A549 (cell line): ENCODE results near the gene CERS5. TPM values are rescaled to one million over a fixed set of nuclear protein-coding genes. Genes with fewer than 3 reads are reported as not detected.

Experiments
- ATAC-seq, 2 experiments: fragments of 200-7000 bp in 1 of 2; fragments of >200 bp in 1 of 2; cut with Nextera tagmentation in 1 of 2; cut with Tn5 transposase in 1 of 2; 3 replicates each; pipeline versions ENCODE4 v1.8.0 to v1.9.1; 2018 to 2020; ENCODE audit warnings: mild to moderate bottlenecking in 1 of 2, moderate library complexity in 1 of 2
- CTCF ChIA-PET: fragments of 300-600 bp; sonication (Branson Sonifier 250); formaldehyde crosslinking; extraction: SDS; loops from one replicate; lab custom pipeline; 2021; ENCODE audit warnings: antibody characterized with exemption, inconsistent platforms; lab: Yijun Ruan, JAX
- POLR2A ChIA-PET: fragments of 350-600 bp; formaldehyde crosslinking; extraction: SDS; loops from one replicate; lab custom pipeline; 2021; ENCODE audit warnings: antibody characterized with exemption, inconsistent platforms; lab: Yijun Ruan, JAX
- DNase-seq, 2 experiments: peaks; one replicate each; pipeline versions ENCODE4 v3.0.0 to v3.0.0-alpha.2; 2011 to 2016; ENCODE audit warnings: low read depth in 1 of 2, low spot score in 1 of 2
- FAIRE-seq: peaks from 2 replicates; lab custom pipeline; 2011; peaks lifted over from hg19 to GRCh38; lab: Jason Lieb, UNC
- H3K27ac ChIP-seq, 2 experiments: fragments of >200 bp; sonication (Bioruptor Twin); formaldehyde crosslinking; 3 replicates each; pipeline ENCODE4 v1.5.1; 2016 to 2017
- H3K4me1 ChIP-seq: fragments of >200 bp; sonication (Bioruptor Twin); formaldehyde crosslinking; 3 replicates; pipeline ENCODE4 v1.6.1; 2016
- H3K4me2 ChIP-seq: fragments of >200 bp; sonication (Bioruptor Twin); formaldehyde crosslinking; 3 replicates; pipeline ENCODE4 v1.6.1; 2016
- H3K4me3 ChIP-seq: fragments of >200 bp; sonication (Bioruptor Twin); formaldehyde crosslinking; 3 replicates; pipeline ENCODE4 v1.5.1; 2016
- H3K9me3 ChIP-seq: fragments of >200 bp; sonication (Bioruptor Twin); formaldehyde crosslinking; 3 replicates; pipeline ENCODE4 v1.6.1; 2016
- ATOH8 ChIP-seq: fragments of 250-450 bp; sonication (Bioruptor Pico); IDR thresholded peaks from 2 replicates; pipeline ENCODE4 v1.5.0; 2020; ENCODE audit warnings: low read depth, mild to moderate bottlenecking, moderate library complexity
- CHD2 ChIP-seq: fragments of 150-350 bp; IDR thresholded peaks from 2 replicates; pipeline ENCODE4 v1.6.1; 2014; ENCODE audit warnings: low read length; ENCODE audit not compliant: partially characterized antibody
- CHD4 ChIP-seq: fragments of 200-600 bp; sonication (generic); IDR thresholded peaks from 2 replicates; pipeline ENCODE4 v1.6.1; 2016; ENCODE audit warnings: antibody characterized with exemption, mild to moderate bottlenecking, borderline replicate concordance
- EHMT2 ChIP-seq: fragments of 200-600 bp; sonication (generic); IDR thresholded peaks from 2 replicates; pipeline ENCODE4 v1.6.1; 2016; ENCODE audit warnings: antibody characterized with exemption, low read depth, mild to moderate bottlenecking, moderate library complexity
- ESRRA ChIP-seq: fragments of 150-350 bp; IDR thresholded peaks from 2 replicates; pipeline ENCODE4 v1.6.1; 2014; ENCODE audit warnings: mild to moderate bottlenecking, low read length, borderline replicate concordance
- GATA3 ChIP-seq: IDR thresholded peaks from 2 replicates; pipeline ENCODE4 v1.6.1; 2012; ENCODE audit warnings: borderline replicate concordance
- HEYL ChIP-seq: fragments of 250-450 bp; sonication (Bioruptor Pico); IDR thresholded peaks from 2 replicates; pipeline ENCODE4 v1.8.0; 2021; ENCODE audit warnings: mild to moderate bottlenecking, moderate library complexity
- HOXB13 ChIP-seq: fragments of 250-450 bp; sonication (Bioruptor Pico); IDR thresholded peaks from 2 replicates; pipeline ENCODE4 v1.5.0; 2020; ENCODE audit warnings: low read depth, mild to moderate bottlenecking, moderate library complexity
- MAFK ChIP-seq: fragments of 450-650 bp; IDR thresholded peaks from 2 replicates; pipeline ENCODE4 v1.6.1; 2014; ENCODE audit not compliant: partially characterized antibody
- MAZ ChIP-seq: fragments of 150-350 bp; IDR thresholded peaks from 2 replicates; pipeline ENCODE4 v1.6.1; 2014; ENCODE audit warnings: antibody characterized with exemption, low read depth, low read length, borderline replicate concordance
- NFE2L2 ChIP-seq: fragments of 150-350 bp; conservative IDR thresholded peaks from 2 replicates; pipeline ENCODE4 v1.6.1; 2014; ENCODE audit warnings: low read length
- NR3C1 ChIP-seq: fragments of >200 bp; sonication (Bioruptor Twin); formaldehyde crosslinking; IDR thresholded peaks from 3 replicates; pipeline ENCODE4 v1.6.1; 2017
- PHF8 ChIP-seq: fragments of 200-600 bp; sonication (generic); IDR thresholded peaks from 2 replicates; pipeline ENCODE4 v1.6.1; 2016; ENCODE audit warnings: low read depth, mild to moderate bottlenecking, antibody characterized with exemption, moderate library complexity, borderline replicate concordance
- POLR2A ChIP-seq: IDR thresholded peaks from 2 replicates; pipeline ENCODE4 v1.6.1; 2012; ENCODE audit warnings: mild to moderate bottlenecking, low read length
- POLR2AphosphoS2 ChIP-seq: conservative IDR thresholded peaks from 2 replicates; pipeline ENCODE4 v1.6.1; 2012; ENCODE audit warnings: low read length, improper control_type of control experiment, inconsistent platforms
- RAD21 ChIP-seq, 2 experiments: fragments of >200 bp in 1 of 2; sonication (Bioruptor Twin) in 1 of 2; formaldehyde crosslinking in 1 of 2; IDR thresholded peaks in 1 of 2; conservative IDR thresholded peaks in 1 of 2; 2 replicates in 1 of 2; 3 replicates in 1 of 2; pipeline ENCODE4 v1.6.1; 2012 to 2018; ENCODE audit warnings: inconsistent platforms in 1 of 2
- SMC3 ChIP-seq: fragments of >200 bp; sonication (Bioruptor Twin); formaldehyde crosslinking; IDR thresholded peaks from 3 replicates; pipeline ENCODE4 v1.6.1; 2018; ENCODE audit warnings: inconsistent platforms
- ZC3H11A ChIP-seq: fragments of 450-650 bp; IDR thresholded peaks from 2 replicates; pipeline ENCODE4 v1.6.1; 2014; ENCODE audit warnings: antibody characterized with exemption, mild to moderate bottlenecking
- ZFP36 ChIP-seq: fragments of 450-650 bp; IDR thresholded peaks from 2 replicates; pipeline ENCODE4 v1.6.1; 2014; ENCODE audit warnings: borderline replicate concordance; ENCODE audit not compliant: partially characterized antibody
- WGBS: methylation state at CpG from one replicate; pipeline ENCODE4 v1.1.6; 2017; ENCODE audit errors: missing lambda C conversion rate; 5-methylcytosine and 5-hydroxymethylcytosine counted together
- polyA plus RNA-seq, 4 experiments: library from polyadenylated mRNA; depleted of rRNA in 3 of 4; stranded (reverse); fragments of >200 nt; fragmentation: RNase III in 1 of 4; extraction: RNeasy Plus Mini Kit Qiagen cat#74134 plus additional on column Dnase treatment in 1 of 4; gene quantifications; 2 replicates in 3 of 4; 3 replicates in 1 of 4; pipeline ENCODE4 v1.2.3, GENCODE V29; 2011 to 2017
- TF ChIP-seq, protein P1 (sequence below): fragments of 250-450 bp; sonication (Bioruptor Pico); IDR thresholded peaks from 2 replicates; pipeline ENCODE4 v1.5.0; 2021; ENCODE audit warnings: mild to moderate bottlenecking, moderate library complexity, borderline replicate concordance

Gene CERS5
- polyA plus RNA-seq, 2 of the 4 experiments (the other 2 are of a cell fraction) = 16.7 to 56.3 TPM

GRCh38 chr12:50147281-50147680 is 19.9 kb downstream of the CERS5 start:
- WGBS = 95% methylated on average over 4 of the region's 4 CpGs
- CTCF ChIA-PET = interaction anchor here (0.6 to 3.2 kb wide), 6 partner anchors 10 to 912 kb away, joined by 3 to 24 read pairs (median 4); partner anchors contain the start of gene COX14
- TF ChIP-seq ZFP36 (no peak), MAFK (peak; percentile 96), PHF8 (no peak), EHMT2 (no peak)
- TF ChIP-seq, all 56 proteins: peak for 1
- POLR2A ChIA-PET = interaction anchor here (0.5 kb wide), 1 partner anchor 24 kb away, joined by 3 read pairs; no protein-coding TSS in a partner anchor
- no peak for FAIRE-seq
- no peak overlapping the region for H3K4me3 ChIP-seq
- no peak overlapping the region for H3K27ac ChIP-seq
- no peaks in the 10 kb centered on the region for H3K4me1 ChIP-seq
- no peak for DNase-seq
- ATAC-seq = no peak
- H3K4me2 ChIP-seq = no peak overlapping the region
- H3K9me3 ChIP-seq = no peaks in the 10 kb centered on the region

- FAIRE-seq (no peak), ATAC-seq (no peak), DNase-seq (no peak)
- POLR2A ChIA-PET = interaction anchor here (1.1 kb wide), 1 partner anchor 22 kb away, joined by 4 read pairs; the partner anchor contains the start of gene CERS5
- WGBS = 91% methylated on average over 2 of the region's 2 CpGs
- CTCF ChIA-PET = interaction anchor here (1.1 to 3.2 kb wide), 2 partner anchors 34 to 57 kb away, joined by 3 to 24 read pairs; partner anchors contain the start of gene COX14
- Histone ChIP-seq H3K4me1 (no peaks in the 10 kb centered on the region), H3K4me3 (no peak overlapping the region), H3K9me3 (no peaks in the 10 kb centered on the region), H3K27ac (no peak overlapping the region), H3K4me2 (no peak overlapping the region)
- no peak for TF ChIP-seq MAZ
- no peak for TF ChIP-seq CHD2
- TF ChIP-seq POLR2A = no peak
- no peak for TF ChIP-seq ZC3H11A
- TF ChIP-seq GATA3 = no peak
- no peak for TF ChIP-seq NR3C1
Observed at GRCh38 chr12:50145439-50145838, 21.7 kb downstream of the CERS5 start.

DNA sequence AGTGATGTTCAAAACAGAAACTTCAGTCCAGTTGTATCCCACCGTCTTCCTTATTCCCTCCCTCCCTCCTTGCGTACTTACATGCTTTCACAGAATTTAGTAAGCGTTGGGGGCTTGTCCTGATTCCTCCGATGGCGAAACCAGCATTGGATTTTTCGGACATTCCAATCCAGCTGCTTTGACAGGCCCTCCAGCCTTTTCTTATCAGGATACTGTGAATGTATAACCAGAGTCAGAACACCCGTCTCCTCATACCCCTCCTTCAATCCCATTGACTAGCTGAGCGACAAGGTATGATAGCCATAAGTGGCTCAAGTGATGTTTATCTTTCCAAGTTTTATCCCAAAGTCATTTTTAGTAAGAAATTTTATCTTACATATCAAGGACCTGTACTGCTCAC is 24.2 kb downstream of the CERS5 start:
- ChIA-PET POLR2A (no interaction called here), CTCF (interaction anchor here (0.7 to 1.7 kb wide), 3 partner anchors 59 to 176 kb away, joined by 3 read pairs; no protein-coding TSS in a partner anchor)
- Histone ChIP-seq H3K4me1 (no peaks in the 10 kb centered on the region), H3K4me3 (no peak overlapping the region), H3K4me2 (no peak overlapping the region), H3K27ac (no peak overlapping the region), H3K9me3 (no peaks in the 10 kb centered on the region)
- DNase-seq = no peak
- 78% methylated on average over 8 of the region's 8 CpGs for WGBS
- ATAC-seq = no peak
- FAIRE-seq = no peak
- TF ChIP-seq EHMT2 = no peak
- TF ChIP-seq HOXB13 (CRISPR knock-in tag) = no peak
- TF ChIP-seq CHD4 = no peak
- no peak for TF ChIP-seq SMC3
- TF ChIP-seq POLR2AphosphoS2 = no peak
- TF ChIP-seq, protein P1, sequence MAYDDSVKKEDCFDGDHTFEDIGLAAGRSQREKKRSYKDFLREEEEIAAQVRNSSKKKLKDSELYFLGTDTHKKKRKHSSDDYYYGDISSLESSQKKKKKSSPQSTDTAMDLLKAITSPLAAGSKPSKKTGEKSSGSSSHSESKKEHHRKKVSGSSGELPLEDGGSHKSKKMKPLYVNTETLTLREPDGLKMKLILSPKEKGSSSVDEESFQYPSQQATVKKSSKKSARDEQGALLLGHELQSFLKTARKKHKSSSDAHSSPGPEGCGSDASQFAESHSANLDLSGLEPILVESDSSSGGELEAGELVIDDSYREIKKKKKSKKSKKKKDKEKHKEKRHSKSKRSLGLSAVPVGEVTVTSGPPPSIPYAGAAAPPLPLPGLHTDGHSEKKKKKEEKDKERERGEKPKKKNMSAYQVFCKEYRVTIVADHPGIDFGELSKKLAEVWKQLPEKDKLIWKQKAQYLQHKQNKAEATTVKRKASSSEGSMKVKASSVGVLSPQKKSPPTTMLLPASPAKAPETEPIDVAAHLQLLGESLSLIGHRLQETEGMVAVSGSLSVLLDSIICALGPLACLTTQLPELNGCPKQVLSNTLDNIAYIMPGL (CRISPR knock-in tag) = no peak
- TF ChIP-seq ESRRA = no peak
- TF ChIP-seq HEYL (CRISPR knock-in tag) = no peak
- no peak for TF ChIP-seq NFE2L2
- no peak for TF ChIP-seq ATOH8 (CRISPR knock-in tag)
- no peak for TF ChIP-seq RAD21 (conservative IDR thresholded peaks at IDR 0.05 in 1 of 2, IDR thresholded peaks at IDR 0.05 in 1 of 2)
